MV-4-11 (cell line): ENCODE data around the gene THEMIS.
"Not testable (repeated sequence)": the region's sequence is repeated elsewhere in the genome, so short reads cannot be mapped to it uniquely, and the experiment has no call there.

ENCODE experiments used
- DNase-seq: peaks from one replicate; lab custom pipeline; 2025; lab: John Stamatoyannopoulos, UW

THEMIS gene

GRCh38 chr6:127912914-127913313 is 12.1 kb upstream of the THEMIS start:
- peak; percentile 47 for DNase-seq

GRCh38 chr6:127907960-127908640 is 7.2 kb upstream of the THEMIS start:
- DNase-seq = no peak

GRCh38 chr6:127904160-127904559 is 3.3 kb upstream of the THEMIS start:
- DNase-seq = no peak

GRCh38 chr6:127902933-127903332 is 2.1 kb upstream of the THEMIS start:
- no peak for DNase-seq

- no peak for DNase-seq
Measured at GRCh38 chr6:127897484-127897883, 3.4 kb downstream of the THEMIS start.

- no peak for DNase-seq
Measured at GRCh38 chr6:127894051-127894450, 6.8 kb downstream of the THEMIS start.

GRCh38 chr6:127893541-127893940 is 7.3 kb downstream of the THEMIS start:
- DNase-seq = no peak

DNA sequence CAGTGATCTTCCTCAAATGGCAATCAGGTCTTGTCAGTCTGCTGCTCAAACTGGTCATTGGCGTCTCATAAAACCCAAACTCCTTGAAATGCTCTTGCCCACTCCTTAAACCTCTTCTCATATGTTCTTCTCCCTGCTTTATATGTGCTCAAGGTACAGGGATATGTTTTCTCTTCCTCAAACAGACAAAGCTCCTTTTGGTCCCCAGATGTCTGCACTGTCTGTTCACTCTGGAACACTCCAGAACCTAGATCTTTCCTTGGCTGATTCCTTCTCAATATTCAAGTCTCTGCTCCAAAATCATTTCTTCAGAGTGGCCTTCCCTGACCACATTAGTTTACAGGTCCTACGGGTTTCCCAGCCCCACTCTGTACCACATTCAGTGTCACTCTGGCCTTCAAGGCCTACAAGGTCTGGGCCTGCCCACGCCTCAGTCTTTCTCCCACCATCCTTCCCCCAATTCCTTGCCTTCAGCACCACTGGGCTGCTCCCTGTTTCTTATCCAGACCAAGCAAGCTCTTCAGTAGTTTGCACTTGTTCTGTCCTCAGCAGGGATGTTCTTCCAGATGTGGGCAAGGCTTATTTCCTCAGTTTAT is 9.0 kb downstream of the THEMIS start:
- no peak for DNase-seq

DNA sequence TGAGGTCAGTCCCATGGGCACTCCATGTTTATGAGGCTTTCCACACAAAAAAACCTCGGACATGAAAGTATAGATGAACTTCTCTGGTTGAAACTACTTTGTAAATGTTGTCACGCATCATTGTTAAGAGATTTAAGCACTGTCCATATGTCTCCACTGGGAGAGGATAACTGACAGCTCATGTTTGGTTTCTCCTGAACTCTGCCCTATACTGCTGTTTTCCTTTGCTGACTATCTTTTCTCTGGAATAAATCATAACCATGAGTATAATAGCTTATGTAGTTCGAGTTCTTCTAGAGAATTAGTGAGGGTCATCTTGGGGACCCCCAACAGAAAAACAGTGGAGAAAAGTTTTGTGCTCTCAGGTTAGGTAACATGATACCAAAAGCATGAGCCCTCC is 14.3 kb downstream of the THEMIS start:
- no peak for DNase-seq

DNA sequence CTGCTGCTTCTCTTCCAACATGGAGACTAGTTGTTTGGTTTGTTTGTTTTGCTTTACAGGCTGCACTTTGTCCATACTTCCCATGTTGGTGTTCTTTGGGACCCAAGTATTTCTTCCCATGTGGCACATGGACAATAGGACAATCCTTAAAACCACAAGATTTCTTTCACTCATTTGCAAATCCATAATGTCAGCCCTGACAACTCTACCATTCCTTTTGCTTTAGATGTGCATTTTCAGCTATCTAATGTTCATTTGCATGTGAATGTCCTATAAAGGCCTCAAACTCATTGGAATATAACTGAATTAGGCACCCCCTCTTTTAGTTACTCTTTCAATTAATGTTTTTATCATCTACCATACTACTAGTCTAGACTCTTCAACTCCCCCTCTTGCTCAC is 16.7 kb downstream of the THEMIS start:
- no peak for DNase-seq

- not testable (repeated sequence) for DNase-seq
Measured at GRCh38 chr6:127881949-127882348, 18.9 kb downstream of the THEMIS start.

GRCh38 chr6:127880429-127880828 is 20.4 kb downstream of the THEMIS start:
- DNase-seq = no peak

GRCh38 chr6:127879685-127880084 is 21.2 kb downstream of the THEMIS start:
- DNase-seq = no peak

- DNase-seq = no peak
Measured at GRCh38 chr6:127878115-127878514, 22.7 kb downstream of the THEMIS start.

DNA sequence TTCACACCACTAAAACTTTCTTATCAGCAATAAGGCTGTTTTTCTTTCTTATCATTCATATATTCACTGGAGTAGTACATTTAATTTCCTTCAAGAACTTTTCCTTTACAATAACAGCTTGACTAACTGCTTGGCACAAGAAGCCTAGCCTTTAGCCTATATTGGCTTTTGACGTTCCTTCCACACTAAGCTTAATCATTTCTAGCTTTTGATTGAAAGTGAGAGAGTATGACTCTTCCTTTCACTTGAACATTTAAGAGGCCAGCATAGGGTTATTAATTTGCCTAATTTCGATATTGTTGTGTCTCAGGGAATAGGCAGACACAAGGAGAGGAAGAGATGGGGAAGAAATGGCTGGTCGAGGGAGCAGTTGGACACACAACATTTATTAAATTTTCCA is 23.6 kb downstream of the THEMIS start:
- no peak for DNase-seq

DNA sequence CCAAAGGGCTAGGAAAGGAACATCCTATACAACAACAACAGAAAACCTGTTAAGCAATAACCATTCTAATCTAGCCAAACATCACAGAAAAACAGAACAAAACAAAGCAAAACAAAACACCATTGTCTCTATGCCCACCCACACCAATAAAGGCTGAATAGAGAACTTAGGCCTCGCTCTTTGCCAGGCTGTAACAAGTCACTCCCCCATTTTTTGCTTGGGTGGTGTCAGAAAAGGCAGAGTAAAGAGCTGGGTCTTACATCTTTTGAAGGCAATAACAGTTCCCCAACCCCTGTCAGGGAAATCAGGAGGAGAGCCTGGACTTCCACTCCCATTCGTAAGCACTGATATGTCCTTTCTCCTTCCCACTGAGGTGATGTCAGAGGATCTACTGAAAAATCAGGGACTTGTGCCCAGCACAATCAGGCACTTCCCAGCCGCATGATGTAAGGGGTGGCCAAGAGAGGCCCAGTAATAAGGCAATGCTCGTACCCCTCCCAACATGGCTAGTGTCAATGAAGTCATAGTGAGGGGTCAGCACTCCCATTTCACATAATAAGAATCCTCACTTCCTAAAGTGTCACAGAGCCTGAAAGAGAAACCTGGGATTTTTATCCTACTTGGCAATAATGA is 31.0 kb downstream of the THEMIS start:
- DNase-seq = no peak

- no peak for DNase-seq
Measured at GRCh38 chr6:127869183-127869582, 31.7 kb downstream of the THEMIS start.

- no peak for DNase-seq
Measured at GRCh38 chr6:127868338-127868737, 32.5 kb downstream of the THEMIS start.

- DNase-seq = no peak
Measured at GRCh38 chr6:127866766-127867165, 34.1 kb downstream of the THEMIS start.

GRCh38 chr6:127865108-127865507 is 35.8 kb downstream of the THEMIS start:
- no peak for DNase-seq

GRCh38 chr6:127864701-127865100 is 36.2 kb downstream of the THEMIS start:
- no peak for DNase-seq

DNA sequence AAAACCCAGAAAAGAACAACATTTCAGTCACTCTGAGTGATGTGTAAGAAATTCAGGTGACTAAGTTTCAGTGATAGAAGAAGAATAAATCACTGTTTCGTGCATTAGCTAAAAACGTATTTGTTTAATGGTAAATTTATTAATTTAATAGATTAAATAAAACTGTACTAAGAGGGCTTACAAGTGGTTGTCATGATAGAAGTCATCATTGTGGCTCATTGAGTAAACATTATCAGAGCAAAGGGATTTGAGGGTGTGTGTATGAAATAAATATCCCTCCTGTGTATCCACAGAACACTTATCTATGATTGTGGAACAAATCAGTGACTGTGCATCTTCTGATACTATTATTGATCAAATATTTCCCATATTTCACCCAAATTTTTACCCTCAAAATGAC is 40.1 kb downstream of the THEMIS start:
- no peak for DNase-seq

DNA sequence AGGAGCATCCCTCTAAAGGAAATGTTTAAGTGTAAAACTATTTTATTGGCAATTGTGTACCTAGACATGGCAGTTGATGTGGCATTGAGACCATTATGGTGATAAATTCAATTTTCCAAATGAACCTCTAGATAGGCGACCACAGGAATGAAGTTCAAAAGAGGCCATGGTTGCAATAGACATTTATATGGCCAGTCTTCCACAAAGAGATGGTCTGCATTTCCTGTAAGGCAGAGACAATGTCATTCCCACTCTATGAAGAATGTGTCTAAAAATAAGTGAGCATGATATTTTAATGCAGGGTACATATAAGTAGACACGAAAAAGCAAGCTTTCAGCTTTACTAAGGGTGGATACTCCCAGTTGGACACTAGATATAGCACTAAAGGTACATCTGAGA is 40.9 kb downstream of the THEMIS start:
- DNase-seq = no peak
